PC-9 (cell line): ENCODE data around the gene OR2A25.

Experiments used
- EZH2 ChIP-seq: fragments of 200-600 bp; sonication (generic); IDR thresholded peaks from 2 replicates; pipeline ENCODE4 v1.8.0; 2017; ENCODE audit warnings: antibody characterized with exemption, low read depth
- TF ChIP-seq, protein P1 (sequence below): fragments of 200-600 bp; sonication (generic); conservative IDR thresholded peaks from 2 replicates; pipeline ENCODE4 v1.6.1; 2017; ENCODE audit warnings: mixed run types, antibody characterized with exemption, mild to moderate bottlenecking, moderate library complexity

DNA sequence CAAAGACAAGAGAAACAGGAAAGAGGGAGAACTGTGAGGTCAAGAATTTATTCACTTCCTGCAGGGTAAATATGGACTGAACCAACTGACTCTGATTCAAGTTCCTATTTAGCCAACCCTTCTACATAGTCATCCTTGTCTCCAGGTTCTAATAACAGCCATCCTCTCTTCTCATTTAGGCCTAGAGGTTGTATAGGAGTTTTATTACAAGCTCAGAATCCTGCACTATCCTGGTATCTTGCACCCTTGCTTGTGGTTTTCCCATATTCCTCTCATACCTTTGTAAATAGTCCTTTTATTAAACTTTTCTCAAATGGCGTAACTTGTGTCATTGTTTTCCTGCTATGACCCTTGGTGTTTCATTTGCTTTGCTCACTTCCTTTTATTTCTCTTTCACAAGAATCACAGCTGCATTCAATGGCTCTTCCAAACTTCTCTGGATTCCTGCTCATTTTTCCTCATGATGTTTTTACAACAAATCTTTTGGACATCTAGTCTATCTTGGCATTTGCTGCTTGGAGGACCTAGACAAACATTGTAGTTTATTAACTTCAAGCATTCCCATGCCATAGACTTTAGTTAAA is 33.2 kb upstream of the OR2A25 start:
- TF ChIP-seq, protein P1, sequence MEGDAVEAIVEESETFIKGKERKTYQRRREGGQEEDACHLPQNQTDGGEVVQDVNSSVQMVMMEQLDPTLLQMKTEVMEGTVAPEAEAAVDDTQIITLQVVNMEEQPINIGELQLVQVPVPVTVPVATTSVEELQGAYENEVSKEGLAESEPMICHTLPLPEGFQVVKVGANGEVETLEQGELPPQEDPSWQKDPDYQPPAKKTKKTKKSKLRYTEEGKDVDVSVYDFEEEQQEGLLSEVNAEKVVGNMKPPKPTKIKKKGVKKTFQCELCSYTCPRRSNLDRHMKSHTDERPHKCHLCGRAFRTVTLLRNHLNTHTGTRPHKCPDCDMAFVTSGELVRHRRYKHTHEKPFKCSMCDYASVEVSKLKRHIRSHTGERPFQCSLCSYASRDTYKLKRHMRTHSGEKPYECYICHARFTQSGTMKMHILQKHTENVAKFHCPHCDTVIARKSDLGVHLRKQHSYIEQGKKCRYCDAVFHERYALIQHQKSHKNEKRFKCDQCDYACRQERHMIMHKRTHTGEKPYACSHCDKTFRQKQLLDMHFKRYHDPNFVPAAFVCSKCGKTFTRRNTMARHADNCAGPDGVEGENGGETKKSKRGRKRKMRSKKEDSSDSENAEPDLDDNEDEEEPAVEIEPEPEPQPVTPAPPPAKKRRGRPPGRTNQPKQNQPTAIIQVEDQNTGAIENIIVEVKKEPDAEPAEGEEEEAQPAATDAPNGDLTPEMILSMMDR, result no peak
- TF ChIP-seq EZH2, result no peak
